Spleen (tissue), 7 donors: ENCODE measurements around the gene ALOX5AP.

ENCODE experiments used
- CTCF ChIP-seq, 11 experiments: fragments of 200-600 bp in 7 of 11; fragments of 450-650 bp in 4 of 11; sonication (generic) in 4 of 11; IDR thresholded peaks in 8 of 11; conservative IDR thresholded peaks in 3 of 11; 1 replicate in 7 of 11; 2 replicates in 4 of 11; pipeline versions ENCODE4 v1.4.0 to v1.8.0; 2016 to 2021; ENCODE audit warnings: antibody characterized with exemption in 11 of 11, inconsistent platforms in 4 of 11, mild to moderate bottlenecking in 1 of 11
- POLR2A ChIP-seq, 3 donors: fragments of 450-650 bp; IDR thresholded peaks; one replicate each; pipeline ENCODE4 v1.5.1; 2017; ENCODE audit warnings: antibody characterized with exemption in 3 of 3, mild to moderate bottlenecking in 1 of 3
- POLR2AphosphoS5 ChIP-seq, 3 donors: sonication (generic); formaldehyde crosslinking; IDR thresholded peaks; one replicate each; pipeline ENCODE4 v1.5.1; 2017; ENCODE audit warnings: antibody characterized with exemption in 3 of 3
- donor health status: DM: no; HTN: no; CAD: no; lungs with moderate emphysema.
- donor health status: DM: no; HTN: no; CAD: no.
- donor health status: DM: no; HTN: no; CAD: no.

DNA sequence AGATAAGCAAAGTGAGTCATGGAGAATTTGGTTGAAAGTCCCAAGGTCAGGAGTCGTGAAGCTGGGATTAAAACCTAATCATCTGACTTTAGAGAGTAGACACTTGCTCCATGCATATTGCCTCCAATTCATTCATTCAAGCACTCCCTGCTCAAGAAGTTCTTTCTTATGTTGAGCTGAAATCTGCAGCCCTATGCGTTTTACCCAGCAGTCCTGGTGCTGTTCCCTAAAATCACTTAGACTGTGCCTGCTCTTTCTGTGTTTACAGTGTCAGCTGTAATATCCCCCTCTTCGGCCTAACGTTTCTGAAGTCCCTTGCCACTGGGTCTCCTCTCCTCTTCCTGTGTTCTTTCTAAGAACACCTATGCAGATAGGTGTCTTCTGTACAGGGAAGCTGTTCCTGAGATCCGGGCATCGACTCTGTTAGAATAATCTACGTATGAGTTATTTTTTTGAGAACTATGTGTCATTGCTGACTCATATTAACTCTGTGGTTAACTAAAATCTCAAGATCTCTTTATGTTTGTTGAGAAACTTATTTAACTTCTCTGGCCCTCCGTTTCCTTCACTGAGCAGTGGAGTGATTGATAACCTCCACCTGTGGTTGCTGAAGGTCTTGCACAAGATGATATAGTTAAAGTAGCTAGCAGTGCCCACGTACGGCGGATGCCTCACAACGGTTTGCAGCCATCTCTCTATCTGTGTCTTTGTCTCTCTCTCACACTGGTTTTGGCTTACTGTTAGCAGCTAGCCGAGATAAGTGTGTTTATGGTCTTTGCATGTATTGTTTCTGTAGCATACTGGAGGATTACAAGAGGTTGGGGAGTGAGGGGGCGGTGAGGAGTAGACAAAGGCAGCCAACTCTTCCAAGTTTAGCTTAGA is 4.7 kb downstream of the ALOX5AP start:
- no peak for TF ChIP-seq CTCF (IDR thresholded peaks at IDR 0.05 in 8 of 11, conservative IDR thresholded peaks at IDR 0.05 in 3 of 11)
- no peak for TF ChIP-seq POLR2A (IDR thresholded peaks at IDR 0.05)
- TF ChIP-seq POLR2AphosphoS5 (IDR thresholded peaks at IDR 0.05), result peak in 1 of 3 donors; percentile 72
